HG03565 (cell line): ENCODE measurements around the gene MX2.

Experiments
- ATAC-seq: cut with Tn5 transposase; IDR thresholded peaks from one replicate; pipeline ENCODE4 v1.9.1; 2021; ENCODE audit warnings: mild to moderate bottlenecking, moderate library complexity; ENCODE audit not compliant: unreplicated experiment

MX2 gene

GRCh38 chr21:41363370-41364270, 1.8 kb downstream of the MX2 start:
- no peak for ATAC-seq

GRCh38 chr21:41364308-41364707, 2.5 kb downstream of the MX2 start:
- ATAC-seq: no peak

GRCh38 chr21:41365377-41366107, 3.7 kb downstream of the MX2 start:
- ATAC-seq: no peak

GRCh38 chr21:41366522-41367151, 4.8 kb downstream of the MX2 start:
- ATAC-seq: no peak

- peak; percentile 1 for ATAC-seq
Observed at GRCh38 chr21:41367301-41367944, 5.6 kb downstream of the MX2 start.

- peak; percentile 42 for ATAC-seq
Observed at GRCh38 chr21:41367945-41368734, 6.3 kb downstream of the MX2 start.

- no peak for ATAC-seq
Observed at GRCh38 chr21:41368735-41369104, 6.9 kb downstream of the MX2 start.

GRCh38 chr21:41369105-41369919, 7.5 kb downstream of the MX2 start:
- no peak for ATAC-seq

GRCh38 chr21:41369920-41370839, 8.4 kb downstream of the MX2 start:
- no peak for ATAC-seq

- no peak for ATAC-seq
Observed at GRCh38 chr21:41370840-41371684, 9.2 kb downstream of the MX2 start.

GRCh38 chr21:41371685-41372030, 9.8 kb downstream of the MX2 start:
- ATAC-seq: no peak

- ATAC-seq: no peak
Observed at GRCh38 chr21:41373253-41373652, 11.4 kb downstream of the MX2 start.

- ATAC-seq: no peak
Observed at GRCh38 chr21:41373763-41374162, 11.9 kb downstream of the MX2 start.

- ATAC-seq: no peak
Observed at GRCh38 chr21:41374177-41374712, 12.4 kb downstream of the MX2 start.

- ATAC-seq: no peak
Observed at GRCh38 chr21:41374867-41375533, 13.2 kb downstream of the MX2 start.

GRCh38 chr21:41375875-41376274, 14.0 kb downstream of the MX2 start:
- no peak for ATAC-seq

- ATAC-seq: no peak
Observed at GRCh38 chr21:41377715-41378114, 15.9 kb downstream of the MX2 start.
